Peyer's patch (tissue), 4 donors: Measurements from ENCODE around the gene PYCARD. TPM values are rescaled to one million over a fixed set of nuclear protein-coding genes. Genes with fewer than 3 reads are reported as not detected.
"Not testable (repeated sequence)": the region's sequence is repeated elsewhere in the genome, so short reads cannot be mapped to it uniquely, and the experiment has no call there.

Source experiments
- DNase-seq, 3 donors: peaks; one replicate each; pipeline ENCODE4 v3.0.0-alpha.2; 2017 to 2019
- H3K27ac ChIP-seq, 4 donors: fragments of 200-600 bp; sonication (generic); one replicate each; pipeline ENCODE4 v1.5.1; 2016 to 2019
- H3K27me3 ChIP-seq, 2 donors: fragments of 200-600 bp; sonication (generic); one replicate each; pipeline ENCODE4 v1.5.1; 2019
- H3K36me3 ChIP-seq, 3 donors: fragments of 200-600 bp; sonication (generic); one replicate each; pipeline ENCODE4 v1.5.1; 2016 to 2019
- H3K4me1 ChIP-seq, 4 donors: fragments of 200-600 bp; sonication (generic); one replicate each; pipeline ENCODE4 v1.5.1; 2016 to 2019
- H3K4me3 ChIP-seq, 4 donors: fragments of 200-600 bp; sonication (generic); 1 replicate in 3 of 4; 2 replicates in 1 of 4; pipeline ENCODE4 v1.5.1; 2016 to 2019; ENCODE audit warnings: mild to moderate bottlenecking in 1 of 4
- H3K9me3 ChIP-seq, 4 donors: fragments of 200-600 bp; sonication (generic); one replicate each; pipeline ENCODE4 v1.5.1; 2016 to 2019; ENCODE audit warnings: mild to moderate bottlenecking in 1 of 4
- CTCF ChIP-seq, 6 experiments: fragments of 450-650 bp in 4 of 6; fragments of 200-600 bp in 2 of 6; sonication (generic) in 1 of 6; IDR thresholded peaks; one replicate each; pipeline ENCODE4 v1.5.1; 2017 to 2019; ENCODE audit warnings: antibody characterized with exemption in 6 of 6, mild to moderate bottlenecking in 3 of 6, moderate library complexity in 1 of 6
- POLR2A ChIP-seq, 2 donors: fragments of 450-650 bp; IDR thresholded peaks; one replicate each; pipeline ENCODE4 v1.5.1; 2017; ENCODE audit warnings: antibody characterized with exemption in 2 of 2, mild to moderate bottlenecking in 2 of 2, moderate library complexity in 2 of 2
- total RNA-seq, 4 donors: library from RNA; depleted of rRNA; stranded (reverse); fragments of >200 nt; gene quantifications; one replicate each; pipeline ENCODE4 v1.1.0, GENCODE V29; 2016

PYCARD gene
- total RNA-seq, 4 donors from 2014 or later: 91.1 to 201 (median 125) TPM

GRCh38 chr16:31199430-31200041, 3.0 kb downstream of the PYCARD start:
- Histone ChIP-seq H3K4me3 (no peak overlapping the region), H3K36me3 (peaks cover 0 to 24% (median 0%) of the 10 kb centered on the region in 3 donors), H3K27ac (no peak overlapping the region), H3K27me3 (no peaks in the 10 kb centered on the region), H3K9me3 (no peaks in the 10 kb centered on the region), H3K4me1 (peaks cover 0 to 26% (median 10%) of the 10 kb centered on the region in 4 donors)
- TF ChIP-seq CTCF (IDR thresholded peaks at IDR 0.05) (no peak), POLR2A (IDR thresholded peaks at IDR 0.05) (no peak)
- no peak for DNase-seq

GRCh38 chr16:31198207-31198882, 4.2 kb downstream of the PYCARD start:
- DNase-seq: no peak
- TF ChIP-seq CTCF (IDR thresholded peaks at IDR 0.05) (no peak), POLR2A (IDR thresholded peaks at IDR 0.05) (no peak)
- peaks cover 0 to 36% (median 0%) of the 10 kb centered on the region in 3 donors for H3K36me3 ChIP-seq
- no peaks in the 10 kb centered on the region for H3K27me3 ChIP-seq
- no peaks in the 10 kb centered on the region for H3K9me3 ChIP-seq
- no peak overlapping the region for H3K4me3 ChIP-seq
- H3K4me1 ChIP-seq: peaks cover 0 to 26% (median 10%) of the 10 kb centered on the region in 4 donors
- H3K27ac ChIP-seq: no peak overlapping the region

- no peak overlapping the region for H3K27ac ChIP-seq
- H3K36me3 ChIP-seq: peaks cover 0 to 54% (median 0%) of the 10 kb centered on the region in 3 donors
- no peak overlapping the region for H3K4me3 ChIP-seq
- no peak for DNase-seq
- no peaks in the 10 kb centered on the region for H3K27me3 ChIP-seq
- H3K9me3 ChIP-seq: no peaks in the 10 kb centered on the region
- H3K4me1 ChIP-seq: peaks cover 0 to 21% (median 9%) of the 10 kb centered on the region in 4 donors
- TF ChIP-seq POLR2A (IDR thresholded peaks at IDR 0.05) (no peak), CTCF (IDR thresholded peaks at IDR 0.05) (no peak)
These were observed 6.1 kb downstream of the PYCARD start for GRCh38 chr16:31196324-31197088.

- H3K9me3 ChIP-seq, H3K4me3 ChIP-seq, H3K27ac ChIP-seq, H3K27me3 ChIP-seq, DNase-seq: not testable (repeated sequence)
- Histone ChIP-seq H3K4me1 (peaks cover 0 to 15% (median 3%) of the 10 kb centered on the region in 4 donors), H3K36me3 (peaks cover 0 to 60% (median under 1%) of the 10 kb centered on the region in 3 donors)
These were observed 6.7 kb downstream of the PYCARD start for GRCh38 chr16:31195861-31196260.

GRCh38 chr16:31194898-31195297, 7.7 kb downstream of the PYCARD start:
- H3K36me3 ChIP-seq: peaks cover 0 to 70% (median 4%) of the 10 kb centered on the region in 3 donors
- no peaks in the 10 kb centered on the region for H3K9me3 ChIP-seq
- no peak overlapping the region for H3K4me3 ChIP-seq
- H3K27ac ChIP-seq: no peak overlapping the region
- no peaks in the 10 kb centered on the region for H3K27me3 ChIP-seq
- TF ChIP-seq POLR2A (IDR thresholded peaks at IDR 0.05): no peak
- no peak for TF ChIP-seq CTCF (IDR thresholded peaks at IDR 0.05)
- no peak for DNase-seq
- peaks cover 0 to 5% (median 0%) of the 10 kb centered on the region in 4 donors for H3K4me1 ChIP-seq

GRCh38 chr16:31193874-31194273, 8.7 kb downstream of the PYCARD start:
- no peak for DNase-seq
- Histone ChIP-seq H3K36me3 (peaks cover 0 to 80% (median 4%) of the 10 kb centered on the region in 3 donors), H3K4me1 (peaks cover 0 to 4% (median 0%) of the 10 kb centered on the region in 4 donors), H3K27ac (no peak overlapping the region), H3K4me3 (no peak overlapping the region), H3K27me3 (no peaks in the 10 kb centered on the region), H3K9me3 (no peaks in the 10 kb centered on the region)
- no peak for TF ChIP-seq POLR2A (IDR thresholded peaks at IDR 0.05)
- TF ChIP-seq CTCF (IDR thresholded peaks at IDR 0.05): no peak
